Measurements from ENCODE around the gene ASIC2.

- TF ChIP-seq CTCF (IDR thresholded peaks at IDR 0.05) = no peak
- TF ChIP-seq EZH2 (IDR thresholded peaks at IDR 0.05; ENCODE audit: borderline replicate concordance, insufficient read depth, low read depth, low read length, poor library complexity, severe bottlenecking) = no peak
Observed at GRCh38 chr17:33154869-33155455, 138.1 kb downstream of the ASIC2 start.
